AG04450 (cell line): ENCODE results near the gene ADAM19. TPM values are rescaled to one million over a fixed set of nuclear protein-coding genes. Genes with fewer than 3 reads are reported as not detected.

Experiments
- CTCF ChIA-PET: fragments of 300-600, 350-600 bp; formaldehyde crosslinking; extraction: SDS; loops from one replicate; lab custom pipeline; 2022; ENCODE audit warnings: antibody characterized with exemption, inconsistent platforms; lab: Charles Lee
- POLR2A ChIA-PET: fragments of 350-600 bp; formaldehyde crosslinking; extraction: SDS; loops from one replicate; lab custom pipeline; 2021; ENCODE audit warnings: antibody characterized with exemption, inconsistent platforms; lab: Yijun Ruan, JAX
- DNase-seq: peaks from one replicate; pipeline ENCODE4 v3.0.0-alpha.2; 2011; ENCODE audit warnings: low read depth, low spot score
- H3K27ac ChIP-seq: one replicate; pipeline ENCODE4 v1.5.1; 2012; ENCODE audit warnings: low read depth, low read length, control low read depth
- H3K27me3 ChIP-seq: one replicate; pipeline ENCODE4 v1.6.0; 2012; ENCODE audit warnings: low read length; ENCODE audit not compliant: control insufficient read depth, insufficient read depth
- H3K4me3 ChIP-seq: 2 replicates; pipeline ENCODE4 v1.5.1; 2011; ENCODE audit warnings: mild to moderate bottlenecking, low read depth, low read length, control low read depth
- H3K9me3 ChIP-seq: 2 replicates; pipeline ENCODE4 v1.5.1; 2012; ENCODE audit warnings: low read length; ENCODE audit not compliant: control insufficient read depth, insufficient read depth
- CTCF ChIP-seq: IDR thresholded peaks from 2 replicates; pipeline ENCODE4 v1.5.1; 2011; ENCODE audit warnings: low read depth, low read length, control low read depth, inconsistent platforms
- polyA plus RNA-seq: library from polyadenylated mRNA; depleted of rRNA; stranded (reverse); fragments of >200 nt; gene quantifications from 2 replicates; pipeline ENCODE4 v1.2.3, GENCODE V29; 2011

The ADAM19 gene
- polyA plus RNA-seq, 1 experiment = 44.7 TPM

GRCh38 chr5:157479612-157480510 is 95.7 kb downstream of the ADAM19 start:
- TF ChIP-seq CTCF = no peak
- no peak overlapping the region for H3K4me3 ChIP-seq
- H3K9me3 ChIP-seq = no peaks in the 10 kb centered on the region
- ChIA-PET POLR2A (no interaction called here), CTCF (interaction anchor here (0.9 to 7.0 kb wide), 8 partner anchors 9 to 263 kb away, joined by 3 to 53 read pairs (median 4); no protein-coding TSS in a partner anchor)
- no peak overlapping the region for H3K27ac ChIP-seq
- no peaks in the 10 kb centered on the region for H3K27me3 ChIP-seq
- no peak for DNase-seq

GRCh38 chr5:157479166-157479565 is 96.4 kb downstream of the ADAM19 start:
- H3K9me3 ChIP-seq = no peaks in the 10 kb centered on the region
- H3K27me3 ChIP-seq = no peaks in the 10 kb centered on the region
- TF ChIP-seq CTCF = no peak
- no peak overlapping the region for H3K4me3 ChIP-seq
- POLR2A ChIA-PET = no interaction called here
- H3K27ac ChIP-seq = no peak overlapping the region
- CTCF ChIA-PET = interaction anchor here (0.6 to 7.0 kb wide), 6 partner anchors 9 to 264 kb away, joined by 3 to 53 read pairs (median 6); no protein-coding TSS in a partner anchor
- DNase-seq = no peak

- Histone ChIP-seq H3K4me3 (no peak overlapping the region), H3K27me3 (no peaks in the 10 kb centered on the region), H3K27ac (no peak overlapping the region), H3K9me3 (no peaks in the 10 kb centered on the region)
- no peak for DNase-seq
- ChIA-PET POLR2A (no interaction called here), CTCF (interaction anchor here (0.6 to 7.0 kb wide), 8 partner anchors 8 to 264 kb away, joined by 3 to 53 read pairs (median 6); no protein-coding TSS in a partner anchor)
- TF ChIP-seq CTCF = no peak
These were observed 96.8 kb downstream of the ADAM19 start for GRCh38 chr5:157478726-157479125.

- no peak for DNase-seq
- ChIA-PET CTCF (interaction anchor here (0.7 to 7.0 kb wide), 23 partner anchors 10 to 265 kb away, joined by 3 to 53 read pairs (median 5); no protein-coding TSS in a partner anchor), POLR2A (no interaction called here)
- Histone ChIP-seq H3K4me3 (no peak overlapping the region), H3K27me3 (no peaks in the 10 kb centered on the region), H3K9me3 (no peaks in the 10 kb centered on the region), H3K27ac (no peak overlapping the region)
- TF ChIP-seq CTCF = no peak
These were observed 97.6 kb downstream of the ADAM19 start for GRCh38 chr5:157477814-157478494.
